ENCODE measurements around the gene TMEM100. TPM values are rescaled to one million over a fixed set of nuclear protein-coding genes. Genes with fewer than 3 reads are reported as not detected.

Gene TMEM100
- total RNA-seq, 1 donor from 2014 or later: 3.4 TPM

- H3K27me3 Mint-ChIP-seq (ENCODE audit: unreplicated experiment): peaks cover 13% of the 10 kb centered on the region
- no peaks in the 10 kb centered on the region for H3K4me1 Mint-ChIP-seq (ENCODE audit: unreplicated experiment)
- TF ChIP-seq CTCF (IDR thresholded peaks at IDR 0.05): no peak
- no peak overlapping the region for H3K27ac Mint-ChIP-seq (ENCODE audit: unreplicated experiment)
- H3K36me3 Mint-ChIP-seq (ENCODE audit: unreplicated experiment): no peaks in the 10 kb centered on the region
- H3K4me3 Mint-ChIP-seq (ENCODE audit: unreplicated experiment): no peak overlapping the region
- no peak for DNase-seq (ENCODE audit: extremely low spot score, unreplicated experiment)
- H3K9me3 Mint-ChIP-seq (ENCODE audit: unreplicated experiment): peaks cover 1% of the 10 kb centered on the region
These were observed 41.3 kb downstream of the TMEM100 start for GRCh38 chr17:55681342-55681700.

GRCh38 chr17:55680686-55681341 is 41.9 kb downstream of the TMEM100 start:
- no peaks in the 10 kb centered on the region for H3K9me3 Mint-ChIP-seq (ENCODE audit: unreplicated experiment)
- TF ChIP-seq CTCF (IDR thresholded peaks at IDR 0.05): no peak
- H3K4me1 Mint-ChIP-seq (ENCODE audit: unreplicated experiment): no peaks in the 10 kb centered on the region
- DNase-seq (ENCODE audit: extremely low spot score, unreplicated experiment): no peak
- peaks cover 13% of the 10 kb centered on the region for H3K27me3 Mint-ChIP-seq (ENCODE audit: unreplicated experiment)
- H3K4me3 Mint-ChIP-seq (ENCODE audit: unreplicated experiment): no peak overlapping the region
- H3K36me3 Mint-ChIP-seq (ENCODE audit: unreplicated experiment): no peaks in the 10 kb centered on the region
- no peak overlapping the region for H3K27ac Mint-ChIP-seq (ENCODE audit: unreplicated experiment)

DNA sequence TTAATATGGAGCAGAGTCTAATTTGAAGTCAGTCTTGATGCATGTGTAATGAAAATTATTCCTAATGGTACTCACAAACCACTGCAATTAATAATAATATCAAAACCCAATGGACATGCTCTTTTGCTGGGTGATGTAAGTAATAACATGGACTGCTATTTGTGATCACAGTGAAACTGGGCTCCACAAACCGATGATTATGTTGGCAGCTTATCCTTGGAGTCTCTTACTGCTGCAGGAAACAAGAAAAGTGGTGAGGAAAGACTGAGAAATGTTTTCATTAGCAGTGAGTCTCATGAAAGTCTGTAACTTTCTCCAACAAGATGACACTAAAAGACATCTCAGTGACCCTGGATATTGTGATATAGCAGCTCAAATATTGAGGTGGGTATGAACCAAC is 45.2 kb downstream of the TMEM100 start:
- no peaks in the 10 kb centered on the region for H3K4me1 Mint-ChIP-seq (ENCODE audit: unreplicated experiment)
- no peaks in the 10 kb centered on the region for H3K36me3 Mint-ChIP-seq (ENCODE audit: unreplicated experiment)
- no peak for TF ChIP-seq CTCF (IDR thresholded peaks at IDR 0.05)
- H3K27ac Mint-ChIP-seq (ENCODE audit: unreplicated experiment): no peak overlapping the region
- H3K4me3 Mint-ChIP-seq (ENCODE audit: unreplicated experiment): no peak overlapping the region
- no peaks in the 10 kb centered on the region for H3K9me3 Mint-ChIP-seq (ENCODE audit: unreplicated experiment)
- DNase-seq (ENCODE audit: extremely low spot score, unreplicated experiment): no peak
- peaks cover 7% of the 10 kb centered on the region for H3K27me3 Mint-ChIP-seq (ENCODE audit: unreplicated experiment)

DNA sequence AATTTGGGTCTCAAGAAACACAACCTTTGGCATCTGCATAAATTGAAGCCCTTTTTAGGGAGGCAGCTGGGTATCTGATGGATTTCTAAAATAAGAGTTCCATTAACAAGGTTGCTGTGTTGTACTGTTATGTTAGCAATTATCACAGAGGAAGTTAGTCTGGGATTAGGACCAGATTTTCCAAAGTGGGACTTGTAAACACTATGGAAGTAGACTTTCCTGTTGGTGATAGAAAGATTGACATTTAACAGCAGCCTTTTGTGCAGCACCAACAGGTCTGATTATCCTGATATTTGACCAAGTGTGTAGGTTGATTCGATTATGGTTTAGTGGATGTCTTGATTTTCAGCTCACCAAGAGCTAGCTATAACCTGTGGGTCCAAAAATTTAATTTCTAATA is 46.4 kb downstream of the TMEM100 start:
- no peak for TF ChIP-seq CTCF (IDR thresholded peaks at IDR 0.05)
- H3K9me3 Mint-ChIP-seq (ENCODE audit: unreplicated experiment): no peaks in the 10 kb centered on the region
- H3K4me3 Mint-ChIP-seq (ENCODE audit: unreplicated experiment): no peak overlapping the region
- H3K27ac Mint-ChIP-seq (ENCODE audit: unreplicated experiment): no peak overlapping the region
- H3K27me3 Mint-ChIP-seq (ENCODE audit: unreplicated experiment): peaks cover 7% of the 10 kb centered on the region
- DNase-seq (ENCODE audit: extremely low spot score, unreplicated experiment): no peak
- H3K4me1 Mint-ChIP-seq (ENCODE audit: unreplicated experiment): no peaks in the 10 kb centered on the region
- no peaks in the 10 kb centered on the region for H3K36me3 Mint-ChIP-seq (ENCODE audit: unreplicated experiment)

- Mint-ChIP-seq H3K4me1 (ENCODE audit: unreplicated experiment) (no peaks in the 10 kb centered on the region), H3K9me3 (ENCODE audit: unreplicated experiment) (no peaks in the 10 kb centered on the region), H3K36me3 (ENCODE audit: unreplicated experiment) (no peaks in the 10 kb centered on the region), H3K27ac (ENCODE audit: unreplicated experiment) (no peak overlapping the region), H3K27me3 (ENCODE audit: unreplicated experiment) (peaks cover 14% of the 10 kb centered on the region), H3K4me3 (ENCODE audit: unreplicated experiment) (no peak overlapping the region)
- no peak for TF ChIP-seq CTCF (IDR thresholded peaks at IDR 0.05)
- DNase-seq (ENCODE audit: extremely low spot score, unreplicated experiment): no peak
These were observed 48.7 kb downstream of the TMEM100 start for GRCh38 chr17:55673743-55674506.

Data from osteocyte (in vitro differentiated cells).